GM12891 (cell line): ENCODE results near the gene ESRRG.

Source experiments
- PAX5 ChIP-seq: IDR thresholded peaks from 2 replicates; pipeline ENCODE4 v1.6.1; 2011; ENCODE audit warnings: low read length, moderate library complexity, mild to moderate bottlenecking; ENCODE audit not compliant: insufficient read depth, severe bottlenecking
- POLR2A ChIP-seq: IDR thresholded peaks from 2 replicates; pipeline ENCODE4 v1.6.1; 2011; ENCODE audit warnings: low read depth, low read length, control low read depth
- POLR2AphosphoS5 ChIP-seq: IDR thresholded peaks from 2 replicates; pipeline ENCODE4 v1.6.1; 2011; ENCODE audit warnings: low read depth, low read length, control low read depth
- POU2F2 ChIP-seq: IDR thresholded peaks from 2 replicates; pipeline ENCODE4 v1.6.1; 2011; ENCODE audit warnings: low read depth, mild to moderate bottlenecking, control low read depth, low read length, moderate library complexity
- SPI1 ChIP-seq: IDR thresholded peaks from 2 replicates; pipeline ENCODE4 v1.6.1; 2011; ENCODE audit warnings: low read depth, low read length, control low read depth
- TAF1 ChIP-seq: IDR thresholded peaks from 2 replicates; pipeline ENCODE4 v1.6.1; 2011; ENCODE audit warnings: low read depth, low read length, control low read depth

DNA sequence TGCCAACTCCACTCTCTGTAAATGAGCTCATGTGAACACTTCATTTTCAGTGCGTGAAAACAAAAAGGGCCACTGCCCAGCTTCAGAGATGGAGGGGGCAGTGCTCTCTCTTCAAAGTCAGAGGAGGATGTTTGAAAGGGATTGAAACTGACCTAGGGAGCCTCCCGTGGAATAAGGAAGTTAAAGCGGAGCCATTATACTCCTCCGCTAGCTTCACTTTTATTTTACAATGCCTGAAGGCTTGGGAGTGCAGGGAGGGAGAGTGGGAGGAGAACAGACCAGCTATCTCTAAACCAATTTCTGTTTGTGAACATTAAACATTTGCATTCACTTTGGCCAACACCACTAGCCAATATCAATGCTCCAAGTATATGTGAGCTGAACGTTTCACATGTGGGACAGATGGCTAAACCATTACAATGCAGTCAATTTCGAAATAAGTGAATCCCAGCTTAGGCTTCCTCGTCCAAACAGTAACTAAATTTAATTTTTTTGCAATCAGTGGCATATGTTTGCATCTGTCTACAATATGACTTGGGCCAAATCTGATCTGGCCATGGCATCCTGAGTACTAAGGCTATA, 126.9 kb downstream of the ESRRG start:
- no peak for TF ChIP-seq POLR2A
- no peak for TF ChIP-seq POLR2AphosphoS5
- no peak for TF ChIP-seq SPI1
- TF ChIP-seq TAF1 = no peak
- no peak for TF ChIP-seq POU2F2
- TF ChIP-seq PAX5 = no peak
